Measurements from ENCODE around the gene STOX1.

The STOX1 gene

GRCh38 chr10:68816796-68817412 lies 10.4 kb upstream of the STOX1 start:
- TF ChIP-seq GATA2 (IDR thresholded peaks at IDR 0.05; ENCODE audit: low read depth, low read length): no peak
- no peak for TF ChIP-seq GATA3 (IDR thresholded peaks at IDR 0.05; ENCODE audit: low read depth, low read length)

DNA sequence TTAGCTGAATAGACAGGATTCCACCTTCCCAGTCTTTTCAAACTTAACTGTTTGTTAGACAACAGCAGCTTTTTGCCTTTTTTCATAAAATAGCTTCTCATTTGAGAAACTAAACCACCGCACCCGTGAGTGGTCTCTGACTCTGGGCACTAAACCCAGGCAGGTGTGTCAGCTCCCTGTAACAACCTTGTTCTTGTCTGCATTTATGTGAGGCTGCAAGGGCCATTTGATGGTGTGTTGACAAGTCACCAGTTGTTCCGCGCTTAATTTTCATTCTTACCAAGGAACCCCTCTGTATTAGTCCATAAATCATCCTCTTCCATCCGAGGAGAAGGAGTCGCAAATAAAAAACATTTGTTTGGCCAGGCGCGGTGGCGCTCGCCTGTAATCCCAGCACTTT lies 1.5 kb downstream of the STOX1 start:
- TF ChIP-seq GATA3 (IDR thresholded peaks at IDR 0.05; ENCODE audit: low read depth, low read length): no peak

DNA sequence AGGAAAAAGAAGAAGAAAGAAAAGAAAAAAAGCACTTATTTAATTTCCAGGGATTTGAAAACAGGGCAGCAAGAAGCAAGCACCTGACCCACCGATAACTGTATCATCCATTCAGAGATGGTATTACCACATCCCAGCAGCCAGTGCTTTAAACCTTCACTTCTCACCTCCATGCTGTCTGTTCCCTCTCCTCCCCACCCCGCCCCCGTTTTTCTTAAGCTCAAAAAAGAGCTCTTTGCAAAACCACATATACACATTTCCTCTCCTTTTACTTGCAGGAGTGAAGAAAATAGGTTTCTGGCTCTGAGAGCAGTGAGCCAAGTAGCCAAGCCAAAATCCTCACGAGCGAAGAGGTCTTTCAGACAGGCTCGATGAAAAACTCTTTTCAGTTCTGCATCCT lies 2.2 kb downstream of the STOX1 start:
- TF ChIP-seq GATA2 (IDR thresholded peaks at IDR 0.05; ENCODE audit: low read depth, low read length) (no peak), GATA3 (IDR thresholded peaks at IDR 0.05; ENCODE audit: low read depth, low read length) (no peak)

DNA sequence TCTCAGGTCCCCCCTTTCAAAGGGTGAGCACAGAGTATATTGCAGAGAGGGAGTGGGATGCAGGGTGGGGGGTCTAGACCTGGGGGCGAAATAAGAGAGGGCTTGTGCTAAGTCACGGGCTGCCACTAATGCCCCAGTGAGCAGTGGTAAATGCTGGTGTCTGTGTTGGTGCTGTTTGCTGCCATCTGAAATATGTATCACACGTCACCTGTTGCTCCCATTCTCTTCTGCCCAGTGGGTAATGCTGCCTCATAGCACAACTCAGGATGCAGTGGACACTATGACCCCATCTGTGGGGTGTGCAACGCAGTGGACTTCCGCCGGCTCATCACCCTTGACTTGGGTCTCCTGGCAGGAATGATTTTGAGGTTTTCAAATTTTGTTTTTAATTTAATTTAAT lies 2.6 kb downstream of the STOX1 start:
- TF ChIP-seq GATA3 (IDR thresholded peaks at IDR 0.05; ENCODE audit: low read depth, low read length) (no peak), GATA2 (IDR thresholded peaks at IDR 0.05; ENCODE audit: low read depth, low read length) (no peak)

DNA sequence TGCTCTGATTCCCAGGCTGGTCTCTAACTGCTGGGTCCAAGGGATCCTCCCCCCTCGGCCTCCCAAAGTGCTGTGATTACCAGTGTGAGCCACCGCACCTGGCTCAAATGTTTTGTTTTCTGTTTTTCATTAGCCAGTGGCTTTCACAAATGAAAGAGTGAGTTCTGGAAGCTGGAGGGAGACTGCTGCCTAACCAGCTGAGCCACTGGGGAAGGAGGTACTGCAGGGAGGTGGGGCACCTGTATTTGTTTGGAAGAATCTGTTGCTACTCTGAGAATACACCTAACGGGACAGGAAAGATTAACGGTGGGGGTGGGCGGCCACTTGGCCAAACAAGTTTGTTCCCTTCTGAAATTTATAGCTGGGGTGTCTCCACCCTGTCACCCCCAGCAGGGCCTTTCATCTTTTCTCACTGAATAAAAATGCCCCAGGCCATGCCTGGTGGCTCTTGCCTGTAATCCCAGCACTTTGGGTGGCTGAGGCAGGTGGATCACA lies 4.7 kb downstream of the STOX1 start:
- TF ChIP-seq GATA2 (IDR thresholded peaks at IDR 0.05; ENCODE audit: low read depth, low read length): no peak
- TF ChIP-seq GATA3 (IDR thresholded peaks at IDR 0.05; ENCODE audit: low read depth, low read length): no peak

DNA sequence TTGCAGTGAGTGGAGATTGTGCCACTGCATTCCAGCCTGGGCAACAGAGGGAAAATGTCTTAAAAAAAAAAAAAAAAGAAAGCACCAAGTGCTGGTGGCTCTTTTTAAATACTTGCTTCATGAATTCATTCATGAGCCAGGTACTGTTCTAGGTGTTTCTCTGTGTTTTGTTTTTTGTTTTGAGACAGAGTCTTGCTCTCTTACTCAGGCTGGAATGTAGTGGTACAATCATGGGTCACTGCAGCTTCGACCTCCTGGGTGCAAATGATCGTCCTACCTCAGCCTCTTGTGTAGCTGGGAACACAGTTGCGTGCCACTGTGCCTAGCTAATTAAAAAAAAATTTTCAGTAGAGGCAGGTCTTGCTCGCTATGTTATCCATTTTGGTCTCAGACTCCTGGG lies 5.3 kb downstream of the STOX1 start:
- TF ChIP-seq GATA2 (IDR thresholded peaks at IDR 0.05; ENCODE audit: low read depth, low read length): no peak
- TF ChIP-seq GATA3 (IDR thresholded peaks at IDR 0.05; ENCODE audit: low read depth, low read length): no peak

DNA sequence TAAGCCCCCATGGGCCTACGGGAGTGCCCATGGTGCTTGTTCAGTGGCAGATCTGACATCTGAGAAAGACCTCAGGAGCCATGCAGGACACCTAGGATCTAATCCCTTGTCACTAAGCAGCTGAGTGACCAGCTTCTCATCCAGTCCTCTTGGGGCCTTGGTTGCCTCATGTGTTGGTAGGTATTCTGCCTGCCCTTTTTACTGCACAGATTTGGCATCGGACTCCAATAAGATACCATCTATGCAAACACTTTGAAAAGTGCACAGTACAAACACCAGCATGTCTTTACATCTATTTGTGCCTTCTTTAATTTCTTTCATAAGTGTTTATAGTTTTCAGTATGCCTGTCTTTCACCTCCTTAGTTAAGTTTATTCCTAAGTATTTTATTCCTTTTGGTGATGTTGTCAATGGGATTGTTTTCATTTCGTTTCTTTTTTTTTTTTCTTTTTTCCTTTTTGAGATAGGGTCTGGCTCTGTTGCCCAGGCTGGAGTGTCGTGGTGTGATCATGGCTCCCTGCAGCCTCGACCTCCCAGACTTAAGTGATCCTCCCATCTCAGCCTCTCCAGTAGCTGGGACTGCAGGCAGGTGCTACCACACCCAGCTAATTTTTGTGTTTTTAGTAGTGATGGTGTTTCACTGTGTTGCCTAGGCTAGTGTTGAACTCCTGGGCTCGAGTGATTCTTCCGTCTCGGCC lies 10.4 kb downstream of the STOX1 start:
- TF ChIP-seq GATA3 (IDR thresholded peaks at IDR 0.05; ENCODE audit: low read depth, low read length): no peak
- no peak for TF ChIP-seq GATA2 (IDR thresholded peaks at IDR 0.05; ENCODE audit: low read depth, low read length)

DNA sequence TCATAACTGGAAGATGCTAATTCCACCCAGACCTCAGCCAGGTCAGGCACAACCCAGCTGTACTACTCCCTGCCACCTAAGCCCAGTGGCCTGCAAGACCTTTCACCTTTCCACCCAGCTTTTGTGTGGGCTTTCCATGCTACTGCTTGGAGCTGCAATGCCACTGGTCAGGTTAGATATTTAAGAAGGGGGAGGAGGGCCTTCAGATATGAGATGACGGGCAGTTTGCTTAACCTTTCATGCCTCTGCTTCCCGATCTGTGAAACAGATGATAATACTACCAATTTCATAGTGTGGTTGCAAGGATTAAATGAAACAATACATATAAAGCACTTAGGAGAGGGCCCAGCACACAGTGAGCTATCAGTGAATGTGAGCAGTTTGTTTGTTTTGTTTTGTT lies 20.9 kb downstream of the STOX1 start:
- TF ChIP-seq GATA2 (IDR thresholded peaks at IDR 0.05; ENCODE audit: low read depth, low read length) (no peak), GATA3 (IDR thresholded peaks at IDR 0.05; ENCODE audit: low read depth, low read length) (no peak)

DNA sequence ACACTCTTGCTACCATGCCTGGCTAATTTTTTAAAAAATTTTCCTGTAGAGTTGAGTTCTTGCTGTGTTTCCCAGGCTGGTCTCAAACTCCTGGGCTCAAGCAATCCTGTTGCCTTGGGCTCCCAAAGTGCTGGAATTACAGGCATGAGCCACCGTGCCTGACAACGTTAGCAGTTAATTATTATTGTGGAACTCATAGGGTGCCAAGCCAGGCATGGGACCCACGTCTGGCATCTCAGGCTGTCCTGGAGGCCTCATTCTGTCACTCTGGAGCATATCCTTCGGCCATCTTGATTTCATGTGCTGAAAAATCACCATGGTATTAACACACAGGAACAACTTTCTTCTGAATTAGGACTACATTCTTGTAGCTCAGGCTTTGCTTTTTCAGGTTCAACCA lies 21.5 kb downstream of the STOX1 start:
- TF ChIP-seq GATA3 (IDR thresholded peaks at IDR 0.05; ENCODE audit: low read depth, low read length): no peak
- TF ChIP-seq GATA2 (IDR thresholded peaks at IDR 0.05; ENCODE audit: low read depth, low read length): no peak

- TF ChIP-seq GATA3 (IDR thresholded peaks at IDR 0.05; ENCODE audit: low read depth, low read length) (no peak), GATA2 (IDR thresholded peaks at IDR 0.05; ENCODE audit: low read depth, low read length) (no peak)
Measured at GRCh38 chr10:68856352-68856751, 29.0 kb downstream of the STOX1 start.

DNA sequence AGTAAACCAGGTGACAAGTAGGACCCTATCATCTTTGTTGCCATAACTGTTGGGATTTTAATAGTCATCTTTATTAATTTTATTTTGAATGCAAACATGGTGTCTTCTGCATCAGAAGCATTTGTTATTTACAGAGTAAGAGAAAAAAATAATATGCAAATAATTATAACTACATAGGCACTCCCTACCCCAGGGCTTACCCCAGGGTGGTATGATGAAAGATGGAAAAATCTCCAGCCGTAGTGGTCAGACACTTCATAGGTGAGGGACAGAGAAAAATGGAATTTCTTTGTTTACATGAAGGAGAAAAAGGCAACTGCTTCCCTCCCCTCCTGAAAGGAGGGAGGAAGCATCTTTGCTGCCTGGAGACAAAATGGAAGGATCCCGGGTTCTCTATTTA lies 29.7 kb downstream of the STOX1 start:
- TF ChIP-seq GATA2 (IDR thresholded peaks at IDR 0.05; ENCODE audit: low read depth, low read length) (no peak), GATA3 (IDR thresholded peaks at IDR 0.05; ENCODE audit: low read depth, low read length) (no peak)

DNA sequence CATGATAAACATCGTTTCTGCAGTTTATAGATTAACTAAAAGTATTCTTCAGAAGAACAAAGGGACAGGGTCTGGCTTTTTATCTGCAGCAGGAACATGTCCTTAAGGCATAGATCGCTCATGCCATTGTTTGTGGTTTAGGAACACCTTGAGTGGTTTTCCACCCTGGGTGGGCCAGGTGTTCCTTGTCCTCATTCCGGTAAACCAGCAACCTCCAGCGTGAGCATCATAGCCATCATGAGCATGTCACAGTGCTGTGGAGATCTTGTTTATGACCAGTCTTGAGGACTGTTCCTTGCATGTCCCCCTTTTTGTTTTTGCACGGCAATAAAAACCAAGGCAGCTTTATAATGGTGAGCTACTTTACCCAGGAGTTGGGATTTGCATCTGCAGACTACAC lies 33.9 kb downstream of the STOX1 start:
- no peak for TF ChIP-seq GATA2 (IDR thresholded peaks at IDR 0.05; ENCODE audit: low read depth, low read length)
- no peak for TF ChIP-seq GATA3 (IDR thresholded peaks at IDR 0.05; ENCODE audit: low read depth, low read length)

GRCh38 chr10:68864611-68865010 lies 37.3 kb downstream of the STOX1 start:
- TF ChIP-seq GATA2 (IDR thresholded peaks at IDR 0.05; ENCODE audit: low read depth, low read length) (no peak), GATA3 (IDR thresholded peaks at IDR 0.05; ENCODE audit: low read depth, low read length) (no peak)

DNA sequence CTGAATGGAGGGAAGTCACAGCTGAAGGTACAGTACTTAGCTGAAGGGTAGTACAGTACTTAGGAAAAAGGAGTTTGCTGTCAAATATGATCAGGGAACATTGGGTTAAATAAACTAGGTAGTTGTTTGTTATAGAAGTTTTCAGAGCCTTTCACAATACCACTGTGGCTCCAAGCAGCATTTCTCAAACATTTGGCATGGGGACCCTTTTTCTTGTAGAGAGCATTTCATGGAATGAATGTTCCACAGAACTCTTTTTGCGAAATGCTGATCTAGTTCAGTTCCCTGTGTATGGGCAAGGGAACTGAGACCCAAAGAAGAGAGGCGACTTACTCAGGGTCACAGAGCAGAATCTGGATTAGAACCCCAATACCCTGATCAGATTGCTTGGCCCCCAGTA lies 42.3 kb downstream of the STOX1 start:
- TF ChIP-seq GATA2 (IDR thresholded peaks at IDR 0.05; ENCODE audit: low read depth, low read length): no peak
- no peak for TF ChIP-seq GATA3 (IDR thresholded peaks at IDR 0.05; ENCODE audit: low read depth, low read length)

- TF ChIP-seq GATA2 (IDR thresholded peaks at IDR 0.05; ENCODE audit: low read depth, low read length) (no peak), GATA3 (IDR thresholded peaks at IDR 0.05; ENCODE audit: low read depth, low read length) (no peak)
Measured at GRCh38 chr10:68870061-68870460, 42.7 kb downstream of the STOX1 start.

Measured in SH-SY5Y (cell line).